Ovary (tissue), 3 donors: ENCODE results near the gene CST4.

Source experiments
- POLR2A ChIP-seq: fragments of 450-650 bp; IDR thresholded peaks from one replicate; pipeline ENCODE4 v1.6.1; 2017; ENCODE audit warnings: antibody characterized with exemption, mild to moderate bottlenecking, moderate library complexity
- TF ChIP-seq, protein P1 (sequence below), 3 donors: fragments of 450-650 bp in 2 of 3; fragments of 200-600 bp in 1 of 3; IDR thresholded peaks; one replicate each; pipeline versions ENCODE4 v1.5.1 to v1.8.0; 2016 to 2022; ENCODE audit warnings: antibody characterized with exemption in 3 of 3, mild to moderate bottlenecking in 1 of 3
- donor health status: DM: no; HTN: no; CAD: no.

DNA sequence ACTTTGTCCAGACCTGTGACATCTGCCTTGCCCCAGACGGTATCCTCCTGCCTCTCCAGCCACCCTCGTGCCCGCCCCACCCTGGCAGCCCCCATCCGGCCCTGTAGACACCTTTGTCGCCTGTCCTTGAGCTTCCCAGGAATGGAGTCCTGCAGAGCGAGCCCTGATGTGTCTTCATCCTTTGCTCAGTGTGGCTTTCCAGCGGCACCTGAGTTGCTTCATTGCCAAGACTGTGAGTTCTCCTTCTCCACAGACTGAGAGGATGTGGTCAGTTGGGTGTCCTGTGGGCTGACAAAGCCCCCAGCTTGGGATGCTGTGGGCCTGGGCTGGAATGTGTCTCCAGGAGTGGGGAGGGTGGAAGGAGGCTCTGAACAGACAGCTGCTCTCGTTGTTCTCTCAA lies 1.7 kb upstream of the CST4 start:
- TF ChIP-seq, protein P1, sequence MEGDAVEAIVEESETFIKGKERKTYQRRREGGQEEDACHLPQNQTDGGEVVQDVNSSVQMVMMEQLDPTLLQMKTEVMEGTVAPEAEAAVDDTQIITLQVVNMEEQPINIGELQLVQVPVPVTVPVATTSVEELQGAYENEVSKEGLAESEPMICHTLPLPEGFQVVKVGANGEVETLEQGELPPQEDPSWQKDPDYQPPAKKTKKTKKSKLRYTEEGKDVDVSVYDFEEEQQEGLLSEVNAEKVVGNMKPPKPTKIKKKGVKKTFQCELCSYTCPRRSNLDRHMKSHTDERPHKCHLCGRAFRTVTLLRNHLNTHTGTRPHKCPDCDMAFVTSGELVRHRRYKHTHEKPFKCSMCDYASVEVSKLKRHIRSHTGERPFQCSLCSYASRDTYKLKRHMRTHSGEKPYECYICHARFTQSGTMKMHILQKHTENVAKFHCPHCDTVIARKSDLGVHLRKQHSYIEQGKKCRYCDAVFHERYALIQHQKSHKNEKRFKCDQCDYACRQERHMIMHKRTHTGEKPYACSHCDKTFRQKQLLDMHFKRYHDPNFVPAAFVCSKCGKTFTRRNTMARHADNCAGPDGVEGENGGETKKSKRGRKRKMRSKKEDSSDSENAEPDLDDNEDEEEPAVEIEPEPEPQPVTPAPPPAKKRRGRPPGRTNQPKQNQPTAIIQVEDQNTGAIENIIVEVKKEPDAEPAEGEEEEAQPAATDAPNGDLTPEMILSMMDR (IDR thresholded peaks at IDR 0.05): no peak
- TF ChIP-seq POLR2A: no peak
